Uterus (tissue), 4 donors: ENCODE results near the gene CACNA2D4. TPM values are rescaled to one million over a fixed set of nuclear protein-coding genes. Genes with fewer than 3 reads are reported as not detected.

Experiments
- DNase-seq, 2 donors: peaks; one replicate each; pipeline ENCODE4 v3.0.0-alpha.2; 2019 to 2020
- H3K27ac ChIP-seq, 2 donors: fragments of 200-600 bp; sonication (generic); 1 replicate in 1 of 2; 2 replicates in 1 of 2; pipeline ENCODE4 v1.5.1; 2016 to 2018
- H3K27me3 ChIP-seq, 2 donors: fragments of 200-600 bp; sonication (generic); one replicate each; pipeline ENCODE4 v1.5.1; 2018 to 2019; ENCODE audit warnings: control low read depth in 1 of 2
- H3K36me3 ChIP-seq, 2 donors: fragments of 200-600 bp; sonication (generic); one replicate each; pipeline ENCODE4 v1.5.1; 2019; ENCODE audit warnings: control low read depth in 1 of 2
- H3K4me1 ChIP-seq, 2 donors: fragments of 200-600 bp; sonication (generic); one replicate each; pipeline ENCODE4 v1.5.1; 2018 to 2019; ENCODE audit warnings: control low read depth in 1 of 2
- H3K4me3 ChIP-seq, 2 donors: fragments of 200-600 bp; sonication (generic); 1 replicate in 1 of 2; 2 replicates in 1 of 2; pipeline ENCODE4 v1.5.1; 2018 to 2019; ENCODE audit warnings: mild to moderate bottlenecking in 1 of 2
- H3K9me3 ChIP-seq, 2 donors: fragments of 200-600 bp; sonication (generic); one replicate each; pipeline ENCODE4 v1.5.1; 2019; ENCODE audit warnings: control low read depth in 1 of 2
- POLR2A ChIP-seq, 2 donors: fragments of 450-650 bp; IDR thresholded peaks; one replicate each; pipeline ENCODE4 v1.6.1; 2016; ENCODE audit warnings: antibody characterized with exemption in 2 of 2, mild to moderate bottlenecking in 1 of 2, moderate library complexity in 1 of 2
- intact Hi-C: fragments of 100-400 bp; cut with DNase I; formaldehyde crosslinking; loops from one replicate; pipeline ENCODE4 v1.15.1; 2023; ENCODE audit warnings: low total_unique reads
- total RNA-seq, 4 donors: library from RNA; depleted of rRNA in 3 of 4; stranded (reverse); fragments of >200 nt in 3 of 4; gene quantifications; one replicate each; pipeline versions ENCODE4 v1.1.0 to v1.2.4, GENCODE V29; 2014 to 2023
- TF ChIP-seq, protein P1 (sequence below), 4 experiments: fragments of 200-600 bp in 2 of 4; fragments of 450-650 bp in 2 of 4; sonication (generic) in 2 of 4; IDR thresholded peaks; one replicate each; pipeline ENCODE4 v1.5.1; 2016 to 2019; ENCODE audit warnings: antibody characterized with exemption in 4 of 4, mild to moderate bottlenecking in 2 of 4, moderate library complexity in 1 of 4
- donor health status: DM: yes; HTN: yes; CAD: no.

The CACNA2D4 gene
- total RNA-seq, 4 donors from 2014 or later: 2.6 to 4.1 (median 4.0) TPM; not detected in 1

- H3K9me3 ChIP-seq: no peaks in the 10 kb centered on the region
- no peak overlapping the region for H3K4me3 ChIP-seq
- H3K27me3 ChIP-seq: no peaks in the 10 kb centered on the region
- DNase-seq: peak in 1 of 2 donors; percentile 13
- peak overlapping the region; percentile 37 to 40 for H3K27ac ChIP-seq
- H3K4me1 ChIP-seq: peaks cover 5 to 9% of the 10 kb centered on the region in 2 donors
- no peak for TF ChIP-seq POLR2A (IDR thresholded peaks at IDR 0.05)
- no peaks in the 10 kb centered on the region for H3K36me3 ChIP-seq
- intact Hi-C loops: loop anchor here (5.0 to 10.0 kb wide), 2 partner anchors 99 to 139 kb away; no protein-coding TSS in a partner anchor
These were observed 17.4 kb upstream of the CACNA2D4 start for GRCh38 chr12:1935700-1936378.

DNA sequence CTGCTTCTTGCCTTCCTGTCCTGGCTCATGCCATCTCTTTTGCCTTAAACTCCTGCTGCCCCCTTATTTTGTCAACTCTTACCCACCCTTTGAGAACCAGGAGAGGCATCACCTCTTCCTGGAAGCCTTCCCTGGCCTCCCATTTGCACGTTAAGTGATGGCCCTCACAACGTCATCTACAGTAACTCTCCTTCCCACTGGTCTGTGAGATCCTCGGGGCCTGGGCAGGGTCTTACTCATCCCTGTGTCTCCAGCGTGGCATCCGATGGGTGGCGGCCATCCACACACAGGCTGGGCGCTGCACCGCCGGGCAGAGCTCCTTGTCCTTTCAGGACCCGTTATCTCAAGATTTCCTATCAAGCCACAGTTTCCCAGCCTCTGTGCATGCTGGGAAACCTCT, 16.8 kb upstream of the CACNA2D4 start:
- no peak overlapping the region for H3K27ac ChIP-seq
- H3K4me1 ChIP-seq: peaks cover 5 to 9% of the 10 kb centered on the region in 2 donors
- TF ChIP-seq POLR2A (IDR thresholded peaks at IDR 0.05): no peak
- TF ChIP-seq, protein P1, sequence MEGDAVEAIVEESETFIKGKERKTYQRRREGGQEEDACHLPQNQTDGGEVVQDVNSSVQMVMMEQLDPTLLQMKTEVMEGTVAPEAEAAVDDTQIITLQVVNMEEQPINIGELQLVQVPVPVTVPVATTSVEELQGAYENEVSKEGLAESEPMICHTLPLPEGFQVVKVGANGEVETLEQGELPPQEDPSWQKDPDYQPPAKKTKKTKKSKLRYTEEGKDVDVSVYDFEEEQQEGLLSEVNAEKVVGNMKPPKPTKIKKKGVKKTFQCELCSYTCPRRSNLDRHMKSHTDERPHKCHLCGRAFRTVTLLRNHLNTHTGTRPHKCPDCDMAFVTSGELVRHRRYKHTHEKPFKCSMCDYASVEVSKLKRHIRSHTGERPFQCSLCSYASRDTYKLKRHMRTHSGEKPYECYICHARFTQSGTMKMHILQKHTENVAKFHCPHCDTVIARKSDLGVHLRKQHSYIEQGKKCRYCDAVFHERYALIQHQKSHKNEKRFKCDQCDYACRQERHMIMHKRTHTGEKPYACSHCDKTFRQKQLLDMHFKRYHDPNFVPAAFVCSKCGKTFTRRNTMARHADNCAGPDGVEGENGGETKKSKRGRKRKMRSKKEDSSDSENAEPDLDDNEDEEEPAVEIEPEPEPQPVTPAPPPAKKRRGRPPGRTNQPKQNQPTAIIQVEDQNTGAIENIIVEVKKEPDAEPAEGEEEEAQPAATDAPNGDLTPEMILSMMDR (IDR thresholded peaks at IDR 0.05): no peak
- H3K9me3 ChIP-seq: no peaks in the 10 kb centered on the region
- DNase-seq: peak in 1 of 2 donors; percentile 14
- intact Hi-C loops: loop anchor here (5.0 to 10.0 kb wide), 2 partner anchors 100 to 138 kb away; no protein-coding TSS in a partner anchor
- no peaks in the 10 kb centered on the region for H3K27me3 ChIP-seq
- no peaks in the 10 kb centered on the region for H3K36me3 ChIP-seq
- no peak overlapping the region for H3K4me3 ChIP-seq

- Histone ChIP-seq H3K4me3 (no peak overlapping the region), H3K36me3 (no peaks in the 10 kb centered on the region), H3K27ac (no peak overlapping the region), H3K9me3 (no peaks in the 10 kb centered on the region), H3K4me1 (peaks cover 5 to 9% of the 10 kb centered on the region in 2 donors), H3K27me3 (no peaks in the 10 kb centered on the region)
- peak in 1 of 2 donors; percentile 12 for DNase-seq
- intact Hi-C loops: loop anchor here (5.0 to 10.0 kb wide), 2 partner anchors 100 to 138 kb away; no protein-coding TSS in a partner anchor
- TF ChIP-seq, protein P1 (IDR thresholded peaks at IDR 0.05): no peak
- no peak for TF ChIP-seq POLR2A (IDR thresholded peaks at IDR 0.05)
These were observed 16.4 kb upstream of the CACNA2D4 start for GRCh38 chr12:1934831-1935230.

- H3K27me3 ChIP-seq: no peaks in the 10 kb centered on the region
- peak overlapping the region in 1 of 2 donors; percentile 13 for H3K27ac ChIP-seq
- H3K4me1 ChIP-seq: peaks cover 5 to 9% of the 10 kb centered on the region in 2 donors
- DNase-seq: peak in 1 of 2 donors; percentile 8
- H3K36me3 ChIP-seq: no peaks in the 10 kb centered on the region
- intact Hi-C loops: loop anchor here (10.0 kb wide), 1 partner anchor 101 kb away; no protein-coding TSS in a partner anchor
- no peaks in the 10 kb centered on the region for H3K9me3 ChIP-seq
- H3K4me3 ChIP-seq: no peak overlapping the region
- TF ChIP-seq, protein P1 (IDR thresholded peaks at IDR 0.05): no peak
- TF ChIP-seq POLR2A (IDR thresholded peaks at IDR 0.05): no peak
These were observed 15.6 kb upstream of the CACNA2D4 start for GRCh38 chr12:1934068-1934467.

DNA sequence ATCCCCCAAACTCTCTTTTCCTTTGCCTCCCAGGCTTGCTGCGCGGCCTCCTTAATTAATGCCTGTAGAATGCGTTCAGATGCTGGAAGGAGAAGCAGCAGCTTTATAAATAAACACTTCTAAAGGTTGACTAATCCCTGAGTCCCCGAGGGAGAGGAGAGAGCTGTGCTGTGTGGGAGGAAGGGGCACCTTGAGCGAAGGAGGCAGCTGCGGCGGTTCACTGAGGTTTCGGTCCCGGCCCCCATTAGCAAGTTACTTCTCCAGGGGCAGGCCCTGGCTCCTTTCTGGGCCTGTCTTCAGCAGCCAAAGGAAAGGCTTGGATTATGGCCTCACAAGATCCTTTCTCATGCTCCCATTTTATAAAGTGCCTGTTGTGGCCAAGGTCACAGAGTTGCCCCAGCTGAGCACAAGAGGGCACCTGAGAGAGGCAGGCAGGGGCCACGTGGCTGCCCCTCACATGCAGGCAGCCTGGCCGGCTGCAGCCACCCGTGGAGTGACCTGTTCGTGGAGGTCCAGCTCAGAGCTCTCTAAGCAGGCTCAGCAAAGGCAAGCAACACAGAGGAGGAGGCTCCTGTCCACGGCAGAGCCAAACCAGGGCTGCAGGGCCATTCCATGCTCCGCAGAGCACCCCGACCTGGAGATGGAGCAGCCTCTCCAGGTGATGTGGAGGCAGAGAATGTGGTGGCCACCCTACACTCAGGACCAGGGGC, 15.0 kb upstream of the CACNA2D4 start:
- DNase-seq: peak in 1 of 2 donors; percentile 18
- TF ChIP-seq, protein P1 (IDR thresholded peaks at IDR 0.05): no peak
- no peak for TF ChIP-seq POLR2A (IDR thresholded peaks at IDR 0.05)
- no peaks in the 10 kb centered on the region for H3K9me3 ChIP-seq
- intact Hi-C loops: loop anchor here (10.0 kb wide), 1 partner anchor 101 kb away; no protein-coding TSS in a partner anchor
- no peaks in the 10 kb centered on the region for H3K27me3 ChIP-seq
- peak overlapping the region in 1 of 2 donors; percentile 13 for H3K27ac ChIP-seq
- H3K4me3 ChIP-seq: no peak overlapping the region
- H3K4me1 ChIP-seq: peaks cover 5 to 9% of the 10 kb centered on the region in 2 donors
- no peaks in the 10 kb centered on the region for H3K36me3 ChIP-seq
